A549 (cell line): ENCODE results near the gene SEMA3B.

Source experiments
- CBX8 ChIP-seq: fragments of 200-600 bp; sonication (generic); IDR thresholded peaks from 2 replicates; pipeline ENCODE4 v1.6.1; 2016
- CTCF ChIP-seq: fragments of >200 bp; sonication (Bioruptor Twin); formaldehyde crosslinking; IDR thresholded peaks from 3 replicates; pipeline ENCODE4 v1.5.1; 2016
- EP300 ChIP-seq, 2 experiments: fragments of >200 bp; sonication (Bioruptor Twin); formaldehyde crosslinking; IDR thresholded peaks; 2 replicates in 1 of 2; 3 replicates in 1 of 2; pipeline ENCODE4 v1.6.1; 2016 to 2017
- HMGXB4 ChIP-seq: fragments of 250-450 bp; sonication (Bioruptor Pico); IDR thresholded peaks from 2 replicates; pipeline ENCODE4 v1.5.0; 2021; ENCODE audit warnings: mild to moderate bottlenecking, moderate library complexity, borderline replicate concordance
- MAFK ChIP-seq: fragments of 450-650 bp; IDR thresholded peaks from 2 replicates; pipeline ENCODE4 v1.6.1; 2014; ENCODE audit not compliant: partially characterized antibody
- MYC ChIP-seq: IDR thresholded peaks from 2 replicates; pipeline ENCODE4 v1.6.1; 2012; ENCODE audit warnings: mild to moderate bottlenecking, inconsistent platforms, low read length, improper control_type of control experiment, borderline replicate concordance
- POLR2A ChIP-seq: IDR thresholded peaks from 2 replicates; pipeline ENCODE4 v1.6.1; 2012; ENCODE audit warnings: mild to moderate bottlenecking, low read length
- RCOR1 ChIP-seq: fragments of 150-350 bp; IDR thresholded peaks from 2 replicates; pipeline ENCODE4 v1.6.1; 2014; ENCODE audit warnings: antibody characterized with exemption, low read length, low read depth
- TF ChIP-seq, protein P1 (sequence below): IDR thresholded peaks from 2 replicates; pipeline ENCODE4 v1.6.1; 2012

GRCh38 chr3:50319894-50320625, 51.1 kb downstream of the SEMA3B start:
- TF ChIP-seq EP300 (IDR thresholded peaks at IDR 0.05), result no peak
- no peak for TF ChIP-seq CTCF
- TF ChIP-seq HMGXB4 (CRISPR knock-in tag), result no peak
- TF ChIP-seq POLR2A, result no peak
- no peak for TF ChIP-seq MYC
- TF ChIP-seq, protein P1, sequence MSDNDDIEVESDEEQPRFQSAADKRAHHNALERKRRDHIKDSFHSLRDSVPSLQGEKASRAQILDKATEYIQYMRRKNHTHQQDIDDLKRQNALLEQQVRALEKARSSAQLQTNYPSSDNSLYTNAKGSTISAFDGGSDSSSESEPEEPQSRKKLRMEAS, result no peak
- TF ChIP-seq MAFK, result no peak
- no peak for TF ChIP-seq RCOR1
- no peak for TF ChIP-seq CBX8
